PFSK-1 (cell line): ENCODE results near the gene RNF169.

Experiments
- POLR2AphosphoS5 ChIP-seq: IDR thresholded peaks from 2 replicates; pipeline ENCODE4 v1.6.1; 2012; ENCODE audit warnings: low read depth, mild to moderate bottlenecking, control low read depth, low read length, moderate library complexity
- SIN3A ChIP-seq: IDR thresholded peaks from 2 replicates; pipeline ENCODE4 v1.6.1; 2012; ENCODE audit warnings: mild to moderate bottlenecking, low read length, moderate library complexity, borderline replicate concordance; ENCODE audit not compliant: insufficient read depth
- TAF1 ChIP-seq: IDR thresholded peaks from 2 replicates; pipeline ENCODE4 v1.6.1; 2012; ENCODE audit warnings: low read length, control low read depth, borderline replicate concordance; ENCODE audit not compliant: insufficient read depth
- TF ChIP-seq, protein P1 (sequence below), 2 experiments: IDR thresholded peaks; 2 replicates each; pipeline versions ENCODE4 v1.6.1 to v1.8.0; 2011 to 2012; ENCODE audit warnings: low read depth in 2 of 2, low read length in 2 of 2, control low read depth in 1 of 2, inconsistent platforms in 1 of 2, mild to moderate bottlenecking in 1 of 2, moderate library complexity in 1 of 2; ENCODE audit not compliant: insufficient read depth in 1 of 2

DNA sequence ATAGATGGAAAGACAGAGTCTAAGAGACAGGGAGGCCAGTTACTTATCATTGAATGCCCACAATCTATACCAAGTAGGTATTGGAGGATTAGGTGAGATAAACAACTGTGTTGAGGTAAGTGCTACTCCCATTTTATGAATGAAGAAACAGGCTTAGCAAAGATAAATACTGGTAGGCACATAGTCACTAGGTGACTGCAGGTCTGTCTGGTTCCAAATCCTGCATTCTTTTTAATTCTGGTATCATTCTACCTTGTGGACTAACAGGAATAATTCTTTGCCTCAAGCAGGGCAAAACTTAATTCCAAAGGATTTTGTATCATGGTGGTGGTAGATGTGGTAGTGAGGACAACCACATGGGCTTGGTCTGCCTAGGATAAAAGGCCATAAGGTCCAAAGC lies 28.4 kb downstream of the RNF169 start:
- TF ChIP-seq POLR2AphosphoS5 (no peak), SIN3A (no peak), TAF1 (no peak)
- TF ChIP-seq, protein P1, sequence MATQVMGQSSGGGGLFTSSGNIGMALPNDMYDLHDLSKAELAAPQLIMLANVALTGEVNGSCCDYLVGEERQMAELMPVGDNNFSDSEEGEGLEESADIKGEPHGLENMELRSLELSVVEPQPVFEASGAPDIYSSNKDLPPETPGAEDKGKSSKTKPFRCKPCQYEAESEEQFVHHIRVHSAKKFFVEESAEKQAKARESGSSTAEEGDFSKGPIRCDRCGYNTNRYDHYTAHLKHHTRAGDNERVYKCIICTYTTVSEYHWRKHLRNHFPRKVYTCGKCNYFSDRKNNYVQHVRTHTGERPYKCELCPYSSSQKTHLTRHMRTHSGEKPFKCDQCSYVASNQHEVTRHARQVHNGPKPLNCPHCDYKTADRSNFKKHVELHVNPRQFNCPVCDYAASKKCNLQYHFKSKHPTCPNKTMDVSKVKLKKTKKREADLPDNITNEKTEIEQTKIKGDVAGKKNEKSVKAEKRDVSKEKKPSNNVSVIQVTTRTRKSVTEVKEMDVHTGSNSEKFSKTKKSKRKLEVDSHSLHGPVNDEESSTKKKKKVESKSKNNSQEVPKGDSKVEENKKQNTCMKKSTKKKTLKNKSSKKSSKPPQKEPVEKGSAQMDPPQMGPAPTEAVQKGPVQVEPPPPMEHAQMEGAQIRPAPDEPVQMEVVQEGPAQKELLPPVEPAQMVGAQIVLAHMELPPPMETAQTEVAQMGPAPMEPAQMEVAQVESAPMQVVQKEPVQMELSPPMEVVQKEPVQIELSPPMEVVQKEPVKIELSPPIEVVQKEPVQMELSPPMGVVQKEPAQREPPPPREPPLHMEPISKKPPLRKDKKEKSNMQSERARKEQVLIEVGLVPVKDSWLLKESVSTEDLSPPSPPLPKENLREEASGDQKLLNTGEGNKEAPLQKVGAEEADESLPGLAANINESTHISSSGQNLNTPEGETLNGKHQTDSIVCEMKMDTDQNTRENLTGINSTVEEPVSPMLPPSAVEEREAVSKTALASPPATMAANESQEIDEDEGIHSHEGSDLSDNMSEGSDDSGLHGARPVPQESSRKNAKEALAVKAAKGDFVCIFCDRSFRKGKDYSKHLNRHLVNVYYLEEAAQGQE (IDR thresholded peaks at IDR 0.05; ENCODE audit: insufficient read depth in 1 of 2, low read depth in 2 of 2, low read length in 2 of 2): no peak
